Ovary (tissue), 3 donors: Measurements from ENCODE around the gene ADARB2.

Experiments
- EP300 ChIP-seq: sonication (generic); formaldehyde crosslinking; IDR thresholded peaks from one replicate; pipeline ENCODE4 v1.6.1; 2017; ENCODE audit warnings: antibody characterized with exemption
- POLR2A ChIP-seq: fragments of 450-650 bp; IDR thresholded peaks from one replicate; pipeline ENCODE4 v1.6.1; 2017; ENCODE audit warnings: antibody characterized with exemption, mild to moderate bottlenecking, moderate library complexity
- TF ChIP-seq, protein P1 (sequence below), 3 donors: fragments of 450-650 bp in 2 of 3; fragments of 200-600 bp in 1 of 3; IDR thresholded peaks; one replicate each; pipeline versions ENCODE4 v1.5.1 to v1.8.0; 2016 to 2022; ENCODE audit warnings: antibody characterized with exemption in 3 of 3, mild to moderate bottlenecking in 1 of 3
- donor health status: DM: no; HTN: no; CAD: no.

DNA sequence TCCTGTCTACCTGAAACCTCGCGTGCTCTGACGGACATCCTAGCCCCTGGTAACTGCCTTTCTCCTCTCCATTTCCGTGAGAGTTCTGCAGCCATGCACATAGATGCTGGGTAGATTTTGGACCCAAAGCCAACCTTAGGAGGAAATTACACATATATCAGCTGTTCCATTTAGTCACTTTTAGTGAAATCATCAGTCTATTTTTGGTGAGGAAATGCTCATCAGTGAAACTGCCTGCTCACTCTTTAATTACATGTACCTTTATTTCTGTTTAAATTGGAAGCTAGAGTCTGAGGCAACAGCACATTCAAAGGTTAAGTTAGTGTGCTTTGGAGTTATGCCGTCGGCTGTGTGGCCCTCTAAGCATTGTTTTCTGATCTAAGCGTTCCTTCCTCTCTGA, 449.8 kb downstream of the ADARB2 start:
- TF ChIP-seq, protein P1, sequence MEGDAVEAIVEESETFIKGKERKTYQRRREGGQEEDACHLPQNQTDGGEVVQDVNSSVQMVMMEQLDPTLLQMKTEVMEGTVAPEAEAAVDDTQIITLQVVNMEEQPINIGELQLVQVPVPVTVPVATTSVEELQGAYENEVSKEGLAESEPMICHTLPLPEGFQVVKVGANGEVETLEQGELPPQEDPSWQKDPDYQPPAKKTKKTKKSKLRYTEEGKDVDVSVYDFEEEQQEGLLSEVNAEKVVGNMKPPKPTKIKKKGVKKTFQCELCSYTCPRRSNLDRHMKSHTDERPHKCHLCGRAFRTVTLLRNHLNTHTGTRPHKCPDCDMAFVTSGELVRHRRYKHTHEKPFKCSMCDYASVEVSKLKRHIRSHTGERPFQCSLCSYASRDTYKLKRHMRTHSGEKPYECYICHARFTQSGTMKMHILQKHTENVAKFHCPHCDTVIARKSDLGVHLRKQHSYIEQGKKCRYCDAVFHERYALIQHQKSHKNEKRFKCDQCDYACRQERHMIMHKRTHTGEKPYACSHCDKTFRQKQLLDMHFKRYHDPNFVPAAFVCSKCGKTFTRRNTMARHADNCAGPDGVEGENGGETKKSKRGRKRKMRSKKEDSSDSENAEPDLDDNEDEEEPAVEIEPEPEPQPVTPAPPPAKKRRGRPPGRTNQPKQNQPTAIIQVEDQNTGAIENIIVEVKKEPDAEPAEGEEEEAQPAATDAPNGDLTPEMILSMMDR (IDR thresholded peaks at IDR 0.05), result no peak
- TF ChIP-seq POLR2A (no peak), EP300 (no peak)
